ENCODE results near the gene ACOT9. TPM values are rescaled to one million over a fixed set of nuclear protein-coding genes. Genes with fewer than 3 reads are reported as not detected.

ACOT9 gene
- total RNA-seq, 1 donor from 2014 or later: 61.8 TPM

DNA sequence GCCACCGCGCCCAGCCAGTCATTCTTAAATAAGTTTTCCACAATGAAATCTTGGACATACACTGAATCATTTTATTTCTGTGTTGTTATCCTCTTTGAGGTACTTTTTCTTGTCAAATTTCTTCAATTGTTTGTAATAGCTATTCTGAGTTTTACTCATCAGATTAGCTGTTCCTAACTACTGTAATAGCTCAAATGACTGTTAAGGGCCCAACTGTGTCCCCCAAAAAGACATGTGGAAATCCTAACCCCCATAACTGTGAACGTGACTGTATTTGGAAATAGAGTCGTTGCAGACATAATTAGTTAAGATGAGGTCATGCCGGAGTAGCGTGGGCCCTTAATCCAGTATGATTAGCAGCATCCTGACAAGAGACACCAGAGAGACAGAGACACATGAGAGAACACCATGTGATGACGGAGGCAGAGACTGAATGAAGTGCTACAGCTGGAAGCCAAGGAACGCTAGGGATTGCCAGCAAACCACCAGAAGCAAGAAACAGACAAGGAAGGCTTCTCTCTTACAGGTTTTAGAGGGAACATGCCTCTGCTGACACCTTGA lies 22.9 kb downstream of the ACOT9 start:
- no peaks in the 10 kb centered on the region for H3K27me3 Mint-ChIP-seq (ENCODE audit: low read depth)
- no peaks in the 10 kb centered on the region for H3K9me3 Mint-ChIP-seq
- H3K36me3 Mint-ChIP-seq (ENCODE audit: low read depth): peaks cover 23% of the 10 kb centered on the region
- H3K27ac Mint-ChIP-seq (ENCODE audit: unreplicated experiment): peak overlapping the region; percentile 13
- H3K4me3 Mint-ChIP-seq: no peak overlapping the region
- TF ChIP-seq, protein P1, sequence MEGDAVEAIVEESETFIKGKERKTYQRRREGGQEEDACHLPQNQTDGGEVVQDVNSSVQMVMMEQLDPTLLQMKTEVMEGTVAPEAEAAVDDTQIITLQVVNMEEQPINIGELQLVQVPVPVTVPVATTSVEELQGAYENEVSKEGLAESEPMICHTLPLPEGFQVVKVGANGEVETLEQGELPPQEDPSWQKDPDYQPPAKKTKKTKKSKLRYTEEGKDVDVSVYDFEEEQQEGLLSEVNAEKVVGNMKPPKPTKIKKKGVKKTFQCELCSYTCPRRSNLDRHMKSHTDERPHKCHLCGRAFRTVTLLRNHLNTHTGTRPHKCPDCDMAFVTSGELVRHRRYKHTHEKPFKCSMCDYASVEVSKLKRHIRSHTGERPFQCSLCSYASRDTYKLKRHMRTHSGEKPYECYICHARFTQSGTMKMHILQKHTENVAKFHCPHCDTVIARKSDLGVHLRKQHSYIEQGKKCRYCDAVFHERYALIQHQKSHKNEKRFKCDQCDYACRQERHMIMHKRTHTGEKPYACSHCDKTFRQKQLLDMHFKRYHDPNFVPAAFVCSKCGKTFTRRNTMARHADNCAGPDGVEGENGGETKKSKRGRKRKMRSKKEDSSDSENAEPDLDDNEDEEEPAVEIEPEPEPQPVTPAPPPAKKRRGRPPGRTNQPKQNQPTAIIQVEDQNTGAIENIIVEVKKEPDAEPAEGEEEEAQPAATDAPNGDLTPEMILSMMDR (conservative IDR thresholded peaks at IDR 0.05): no peak
- H3K4me1 Mint-ChIP-seq: no peaks in the 10 kb centered on the region
- no peak for DNase-seq (ENCODE audit: low read depth, low spot score)

DNA sequence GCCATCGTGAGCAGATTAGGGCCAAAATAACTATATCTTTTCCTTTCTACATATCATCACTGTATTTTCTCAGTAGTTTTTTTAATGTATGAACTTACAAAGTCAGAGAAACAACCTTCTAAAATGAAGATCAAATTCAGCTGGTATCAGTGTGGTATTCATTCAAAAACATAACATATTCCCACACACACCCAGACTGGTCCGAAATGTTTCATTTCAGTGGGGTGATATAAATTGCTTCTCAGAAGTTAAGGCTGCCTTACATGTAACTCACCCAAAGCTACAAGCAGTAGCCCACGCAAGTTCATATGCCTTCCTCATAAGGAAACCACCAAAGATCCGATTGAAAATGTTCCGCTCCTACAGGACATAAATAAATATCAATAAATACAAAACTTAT lies 37.8 kb downstream of the ACOT9 start:
- Mint-ChIP-seq H3K36me3 (ENCODE audit: low read depth) (peaks cover 14% of the 10 kb centered on the region), H3K27me3 (ENCODE audit: low read depth) (no peaks in the 10 kb centered on the region), H3K4me1 (no peaks in the 10 kb centered on the region), H3K9me3 (no peaks in the 10 kb centered on the region), H3K4me3 (no peak overlapping the region), H3K27ac (ENCODE audit: unreplicated experiment) (no peak overlapping the region)
- TF ChIP-seq, protein P1 (conservative IDR thresholded peaks at IDR 0.05): no peak
- DNase-seq (ENCODE audit: low read depth, low spot score): no peak

DNA sequence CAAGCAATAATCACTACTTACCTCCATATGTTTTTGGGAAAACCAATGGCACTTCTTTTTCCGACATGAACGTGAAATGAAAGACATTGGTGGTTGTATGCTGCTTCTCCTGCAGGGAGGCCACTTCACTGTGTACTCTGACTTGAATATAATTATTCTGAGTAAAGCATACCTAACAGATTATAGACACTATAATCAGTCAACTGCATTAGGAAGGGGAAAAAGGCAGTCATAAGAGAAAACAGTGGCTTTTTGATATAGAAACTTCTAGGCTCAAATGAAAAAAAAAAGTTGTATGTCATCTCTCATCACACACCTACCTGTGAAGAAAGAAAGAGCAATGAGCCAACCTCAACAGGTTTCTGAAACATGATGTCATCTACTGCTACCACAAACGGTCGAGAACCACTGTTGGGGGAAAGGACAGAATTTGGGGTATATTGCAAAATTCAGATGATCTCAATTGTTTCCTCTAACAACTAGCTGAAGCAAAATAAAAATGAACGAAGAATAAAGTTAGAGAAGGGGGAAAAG lies 38.3 kb downstream of the ACOT9 start:
- no peak overlapping the region for H3K27ac Mint-ChIP-seq (ENCODE audit: unreplicated experiment)
- H3K36me3 Mint-ChIP-seq (ENCODE audit: low read depth): peaks cover 14% of the 10 kb centered on the region
- H3K9me3 Mint-ChIP-seq: no peaks in the 10 kb centered on the region
- H3K4me3 Mint-ChIP-seq: no peak overlapping the region
- no peaks in the 10 kb centered on the region for H3K27me3 Mint-ChIP-seq (ENCODE audit: low read depth)
- DNase-seq (ENCODE audit: low read depth, low spot score): no peak
- TF ChIP-seq, protein P1 (conservative IDR thresholded peaks at IDR 0.05): no peak
- H3K4me1 Mint-ChIP-seq: no peaks in the 10 kb centered on the region

DNA sequence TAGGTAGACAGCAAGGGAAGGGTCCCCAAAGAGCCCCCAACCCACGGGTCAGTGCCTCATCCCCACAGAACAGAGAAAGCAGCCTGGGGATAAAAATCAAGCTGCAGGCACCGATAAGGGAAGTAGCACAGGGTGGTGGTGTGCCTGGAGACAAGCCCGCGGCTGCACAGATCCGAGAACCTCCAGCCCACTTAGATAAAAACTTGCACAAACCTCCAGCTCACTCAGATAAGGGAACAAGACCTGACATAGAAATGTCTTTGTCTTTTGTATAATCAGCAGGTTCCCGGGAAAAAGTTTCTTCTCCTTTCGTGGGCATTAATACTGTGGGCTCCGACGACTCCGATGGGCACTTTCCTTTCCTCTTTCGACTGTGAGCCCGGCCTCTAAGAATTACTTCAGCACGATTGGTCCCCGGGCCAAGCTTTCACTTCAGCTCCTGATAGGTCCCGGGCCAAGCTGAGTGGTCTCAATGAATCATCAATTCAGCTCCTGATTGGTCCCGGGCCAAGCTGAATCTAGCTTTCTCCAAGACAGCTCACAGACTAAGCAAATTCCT lies 43.4 kb downstream of the ACOT9 start:
- H3K27ac Mint-ChIP-seq (ENCODE audit: unreplicated experiment): peak overlapping the region; percentile 58
- no peak for DNase-seq (ENCODE audit: low read depth, low spot score)
- H3K9me3 Mint-ChIP-seq: no peaks in the 10 kb centered on the region
- no peaks in the 10 kb centered on the region for H3K27me3 Mint-ChIP-seq (ENCODE audit: low read depth)
- H3K4me3 Mint-ChIP-seq: no peak overlapping the region
- H3K4me1 Mint-ChIP-seq: no peaks in the 10 kb centered on the region
- TF ChIP-seq, protein P1 (conservative IDR thresholded peaks at IDR 0.05): no peak
- H3K36me3 Mint-ChIP-seq (ENCODE audit: low read depth): peaks cover 10% of the 10 kb centered on the region

DNA sequence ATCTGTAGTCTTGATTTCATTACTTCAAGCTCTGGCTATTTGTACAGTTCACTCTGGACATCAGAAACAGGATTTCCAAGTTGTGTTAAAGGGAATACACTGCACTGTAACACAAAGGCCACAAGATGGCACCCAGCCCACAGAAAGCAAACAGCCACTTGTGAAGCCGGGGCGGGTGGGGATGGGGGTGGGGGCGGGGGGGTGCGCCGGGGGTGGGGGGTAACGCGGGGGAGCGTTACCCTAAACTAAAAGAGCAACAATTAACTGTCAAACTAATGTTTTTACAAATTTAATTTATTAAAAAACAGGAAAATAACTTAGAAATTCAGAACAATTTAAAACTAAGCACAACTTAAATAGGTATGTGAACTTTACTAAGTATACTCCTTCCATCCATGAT lies 48.5 kb downstream of the ACOT9 start:
- Mint-ChIP-seq H3K9me3 (no peaks in the 10 kb centered on the region), H3K27me3 (ENCODE audit: low read depth) (no peaks in the 10 kb centered on the region), H3K4me1 (no peaks in the 10 kb centered on the region), H3K36me3 (ENCODE audit: low read depth) (no peaks in the 10 kb centered on the region), H3K4me3 (no peak overlapping the region), H3K27ac (ENCODE audit: unreplicated experiment) (no peak overlapping the region)
- TF ChIP-seq, protein P1 (conservative IDR thresholded peaks at IDR 0.05): peak; percentile 77
- DNase-seq (ENCODE audit: low read depth, low spot score): peak; percentile 39
